Neural cell (in vitro differentiated cells): Measurements from ENCODE around the gene ZBTB5. TPM values are rescaled to one million over a fixed set of nuclear protein-coding genes. Genes with fewer than 3 reads are reported as not detected.

Source experiments
- H2AFZ ChIP-seq: fragments of 200-600, 300-800 bp; sonication (generic), shearing (Covaris generic); 2 replicates; pipeline ENCODE4 v1.6.0; 2014; ENCODE audit warnings: low read depth, mild to moderate bottlenecking, antibody characterized with exemption, low read length, moderate library complexity
- H3F3A ChIP-seq: fragments of 200-600 bp; shearing (Covaris generic); 2 replicates; pipeline ENCODE4 v1.6.1; 2016; ENCODE audit warnings: mild to moderate bottlenecking, moderate library complexity, mixed read lengths, antibody characterized with exemption, low read length; ENCODE audit not compliant: insufficient read depth, poor library complexity, severe bottlenecking
- H3K27ac ChIP-seq: fragments of 200-600, 300-800 bp; sonication (generic), shearing (Covaris generic); 2 replicates; pipeline ENCODE4 v1.5.1; 2014; ENCODE audit warnings: mild to moderate bottlenecking, low read length, moderate library complexity
- H3K27me3 ChIP-seq: fragments of 300-800, 200-600 bp; sonication (generic), shearing (Covaris generic); 2 replicates; pipeline ENCODE4 v1.6.0; 2014; ENCODE audit warnings: mild to moderate bottlenecking, low read depth, low read length, moderate library complexity; ENCODE audit not compliant: insufficient read depth
- H3K36me3 ChIP-seq: fragments of 300-800, 200-600 bp; sonication (generic), shearing (Covaris generic); 2 replicates; pipeline ENCODE4 v1.5.1; 2014; ENCODE audit warnings: mild to moderate bottlenecking, antibody characterized with exemption, low read length, moderate library complexity; ENCODE audit not compliant: insufficient read depth
- H3K4me2 ChIP-seq: fragments of 300-800, 200-600 bp; sonication (generic), shearing (Covaris generic); 2 replicates; pipeline ENCODE4 v1.6.0; 2014; ENCODE audit warnings: mild to moderate bottlenecking, low read length
- H3K4me3 ChIP-seq: fragments of 300-800, 200-600 bp; sonication (generic), shearing (Covaris generic); 2 replicates; pipeline ENCODE4 v1.5.1; 2014; ENCODE audit warnings: mild to moderate bottlenecking, low read length, moderate library complexity
- H3K79me2 ChIP-seq: fragments of 200-600 bp; shearing (Covaris generic); replicated peaks from 2 replicates; pipeline ENCODE4 v1.6.0; 2014; ENCODE audit warnings: mild to moderate bottlenecking, low read length, moderate library complexity; ENCODE audit not compliant: insufficient read depth
- H3K9ac ChIP-seq: fragments of 300-800, 200-600 bp; sonication (generic), shearing (Covaris generic); 2 replicates; pipeline ENCODE4 v1.6.1; 2016; ENCODE audit warnings: mild to moderate bottlenecking, low read length, mixed read lengths
- H3K9me2 ChIP-seq: fragments of 200-600 bp; shearing (Covaris generic); 2 replicates; pipeline ENCODE4 v1.6.1; 2016; ENCODE audit warnings: mild to moderate bottlenecking, low read length, mixed read lengths; ENCODE audit not compliant: insufficient read depth
- H3K9me3 ChIP-seq: fragments of 200-600, 300-800 bp; sonication (generic), shearing (Covaris generic); 2 replicates; pipeline ENCODE4 v1.6.1; 2016; ENCODE audit warnings: mild to moderate bottlenecking, mixed run types, low read length, moderate library complexity, mixed read lengths
- H4K20me1 ChIP-seq: fragments of 200-600 bp; shearing (Covaris generic); 2 replicates; pipeline ENCODE4 v1.6.1; 2016; ENCODE audit warnings: mild to moderate bottlenecking, mixed run types; ENCODE audit not compliant: insufficient read depth
- EP300 ChIP-seq: fragments of 450-650 bp; conservative IDR thresholded peaks from 2 replicates; pipeline ENCODE4 v1.6.1; 2014; ENCODE audit warnings: antibody characterized with exemption, mild to moderate bottlenecking, moderate library complexity; ENCODE audit not compliant: poor library complexity, severe bottlenecking
- EZH2 ChIP-seq: fragments of 200-600, 300-800 bp; shearing (Covaris generic), sonication (generic); IDR thresholded peaks from 2 replicates; pipeline ENCODE4 v1.6.1; 2014; ENCODE audit warnings: antibody characterized with exemption, low read length, borderline replicate concordance, mild to moderate bottlenecking; ENCODE audit not compliant: insufficient read depth, poor library complexity, severe bottlenecking
- MXI1 ChIP-seq: fragments of 450-650 bp; conservative IDR thresholded peaks from 2 replicates; pipeline ENCODE4 v1.6.1; 2014; ENCODE audit warnings: antibody characterized with exemption, mild to moderate bottlenecking; ENCODE audit not compliant: poor library complexity, severe bottlenecking
- POLR2AphosphoS5 ChIP-seq: IDR thresholded peaks from 2 replicates; pipeline ENCODE4 v1.6.1; 2012
- RAD21 ChIP-seq: fragments of 450-650 bp; conservative IDR thresholded peaks from 2 replicates; pipeline ENCODE4 v1.6.1; 2014; ENCODE audit warnings: antibody characterized with exemption, mild to moderate bottlenecking, moderate library complexity
- SMC3 ChIP-seq: fragments of 450-650 bp; conservative IDR thresholded peaks from 2 replicates; pipeline ENCODE4 v1.6.1; 2014; ENCODE audit warnings: antibody characterized with exemption, mild to moderate bottlenecking, moderate library complexity; ENCODE audit not compliant: poor library complexity
- TAF1 ChIP-seq: IDR thresholded peaks from 2 replicates; pipeline ENCODE4 v1.6.1; 2012; ENCODE audit warnings: low read depth
- polyA plus RNA-seq: library from polyadenylated mRNA; depleted of rRNA; stranded (reverse); fragments of >200 nt; gene quantifications from 2 replicates; pipeline ENCODE4 v1.2.3, GENCODE V29; 2014
- TF ChIP-seq, protein P1 (sequence below): fragments of 450-650 bp; IDR thresholded peaks from 2 replicates; pipeline ENCODE4 v1.5.1; 2014; ENCODE audit warnings: antibody characterized with exemption, mild to moderate bottlenecking, moderate library complexity; ENCODE audit not compliant: poor library complexity, severe bottlenecking
- TF ChIP-seq, protein P2 (sequence below): IDR thresholded peaks from 2 replicates; pipeline ENCODE4 v1.6.1; 2012; ENCODE audit warnings: borderline replicate concordance

Gene ZBTB5
- polyA plus RNA-seq, 1 donor from 2014 or later: 21.0 TPM

DNA sequence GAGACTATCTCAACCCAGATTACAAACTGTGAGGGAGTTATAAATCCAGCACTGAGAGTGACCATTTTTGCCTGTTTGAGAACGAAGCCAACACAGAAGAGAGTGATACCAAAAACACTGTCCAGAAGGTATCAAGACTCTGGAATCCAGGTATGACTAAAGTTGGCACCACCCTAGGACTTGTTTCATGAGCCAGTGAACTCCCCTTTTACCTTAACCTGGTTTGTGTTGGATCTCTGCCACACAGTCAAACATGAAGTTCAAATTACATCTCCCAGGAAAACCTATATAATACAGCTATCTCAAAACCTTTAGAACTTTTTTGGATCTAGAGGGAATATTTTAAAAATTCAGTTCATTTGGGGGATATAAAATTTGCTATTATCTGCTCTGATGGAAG lies 11.4 kb downstream of the ZBTB5 start:
- no peaks in the 10 kb centered on the region for H3K27me3 ChIP-seq
- peaks cover 31% of the 10 kb centered on the region for H3K79me2 ChIP-seq
- no peaks in the 10 kb centered on the region for H3K9me3 ChIP-seq
- H2AFZ ChIP-seq: no peak overlapping the region
- H3K27ac ChIP-seq: no peak overlapping the region
- TF ChIP-seq RAD21: no peak
- TF ChIP-seq, protein P1, sequence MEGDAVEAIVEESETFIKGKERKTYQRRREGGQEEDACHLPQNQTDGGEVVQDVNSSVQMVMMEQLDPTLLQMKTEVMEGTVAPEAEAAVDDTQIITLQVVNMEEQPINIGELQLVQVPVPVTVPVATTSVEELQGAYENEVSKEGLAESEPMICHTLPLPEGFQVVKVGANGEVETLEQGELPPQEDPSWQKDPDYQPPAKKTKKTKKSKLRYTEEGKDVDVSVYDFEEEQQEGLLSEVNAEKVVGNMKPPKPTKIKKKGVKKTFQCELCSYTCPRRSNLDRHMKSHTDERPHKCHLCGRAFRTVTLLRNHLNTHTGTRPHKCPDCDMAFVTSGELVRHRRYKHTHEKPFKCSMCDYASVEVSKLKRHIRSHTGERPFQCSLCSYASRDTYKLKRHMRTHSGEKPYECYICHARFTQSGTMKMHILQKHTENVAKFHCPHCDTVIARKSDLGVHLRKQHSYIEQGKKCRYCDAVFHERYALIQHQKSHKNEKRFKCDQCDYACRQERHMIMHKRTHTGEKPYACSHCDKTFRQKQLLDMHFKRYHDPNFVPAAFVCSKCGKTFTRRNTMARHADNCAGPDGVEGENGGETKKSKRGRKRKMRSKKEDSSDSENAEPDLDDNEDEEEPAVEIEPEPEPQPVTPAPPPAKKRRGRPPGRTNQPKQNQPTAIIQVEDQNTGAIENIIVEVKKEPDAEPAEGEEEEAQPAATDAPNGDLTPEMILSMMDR: no peak
- TF ChIP-seq TAF1: no peak
- no peak for TF ChIP-seq EZH2
- TF ChIP-seq MXI1: no peak
- no peak for TF ChIP-seq POLR2AphosphoS5
- TF ChIP-seq EP300: no peak
- TF ChIP-seq, protein P2, sequence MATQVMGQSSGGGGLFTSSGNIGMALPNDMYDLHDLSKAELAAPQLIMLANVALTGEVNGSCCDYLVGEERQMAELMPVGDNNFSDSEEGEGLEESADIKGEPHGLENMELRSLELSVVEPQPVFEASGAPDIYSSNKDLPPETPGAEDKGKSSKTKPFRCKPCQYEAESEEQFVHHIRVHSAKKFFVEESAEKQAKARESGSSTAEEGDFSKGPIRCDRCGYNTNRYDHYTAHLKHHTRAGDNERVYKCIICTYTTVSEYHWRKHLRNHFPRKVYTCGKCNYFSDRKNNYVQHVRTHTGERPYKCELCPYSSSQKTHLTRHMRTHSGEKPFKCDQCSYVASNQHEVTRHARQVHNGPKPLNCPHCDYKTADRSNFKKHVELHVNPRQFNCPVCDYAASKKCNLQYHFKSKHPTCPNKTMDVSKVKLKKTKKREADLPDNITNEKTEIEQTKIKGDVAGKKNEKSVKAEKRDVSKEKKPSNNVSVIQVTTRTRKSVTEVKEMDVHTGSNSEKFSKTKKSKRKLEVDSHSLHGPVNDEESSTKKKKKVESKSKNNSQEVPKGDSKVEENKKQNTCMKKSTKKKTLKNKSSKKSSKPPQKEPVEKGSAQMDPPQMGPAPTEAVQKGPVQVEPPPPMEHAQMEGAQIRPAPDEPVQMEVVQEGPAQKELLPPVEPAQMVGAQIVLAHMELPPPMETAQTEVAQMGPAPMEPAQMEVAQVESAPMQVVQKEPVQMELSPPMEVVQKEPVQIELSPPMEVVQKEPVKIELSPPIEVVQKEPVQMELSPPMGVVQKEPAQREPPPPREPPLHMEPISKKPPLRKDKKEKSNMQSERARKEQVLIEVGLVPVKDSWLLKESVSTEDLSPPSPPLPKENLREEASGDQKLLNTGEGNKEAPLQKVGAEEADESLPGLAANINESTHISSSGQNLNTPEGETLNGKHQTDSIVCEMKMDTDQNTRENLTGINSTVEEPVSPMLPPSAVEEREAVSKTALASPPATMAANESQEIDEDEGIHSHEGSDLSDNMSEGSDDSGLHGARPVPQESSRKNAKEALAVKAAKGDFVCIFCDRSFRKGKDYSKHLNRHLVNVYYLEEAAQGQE: no peak
- no peak for TF ChIP-seq SMC3
- H3K4me3 ChIP-seq: no peak overlapping the region
- no peak overlapping the region for H3K4me2 ChIP-seq
- H3K9ac ChIP-seq: no peak overlapping the region
- no peaks in the 10 kb centered on the region for H3F3A ChIP-seq
- H3K9me2 ChIP-seq: no peaks in the 10 kb centered on the region
- no peaks in the 10 kb centered on the region for H4K20me1 ChIP-seq
- H3K36me3 ChIP-seq: no peaks in the 10 kb centered on the region

DNA sequence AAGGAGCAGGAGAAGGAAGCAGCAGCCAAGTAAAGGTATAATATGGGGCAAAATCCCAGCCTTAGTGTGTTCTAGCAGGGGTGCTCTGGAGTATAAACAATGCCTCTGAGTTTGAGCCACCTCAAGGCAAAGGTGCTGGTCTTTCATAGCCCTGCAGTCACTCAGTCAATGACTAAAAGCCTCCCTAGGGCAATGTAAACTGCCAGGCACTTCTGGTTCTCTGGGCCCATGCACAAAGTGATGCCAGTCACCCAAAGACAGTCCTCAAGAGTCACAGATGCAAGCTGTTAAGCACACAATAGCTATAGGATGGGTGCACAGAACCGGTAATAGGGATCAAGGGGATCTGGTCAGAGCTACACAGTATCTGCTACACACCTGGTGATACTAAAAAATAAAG lies 12.6 kb downstream of the ZBTB5 start:
- no peak overlapping the region for H3K4me3 ChIP-seq
- no peaks in the 10 kb centered on the region for H4K20me1 ChIP-seq
- H3K27me3 ChIP-seq: no peaks in the 10 kb centered on the region
- peaks cover 28% of the 10 kb centered on the region for H3K79me2 ChIP-seq
- no peak overlapping the region for H3K9ac ChIP-seq
- H3K4me2 ChIP-seq: no peak overlapping the region
- no peaks in the 10 kb centered on the region for H3K36me3 ChIP-seq
- no peaks in the 10 kb centered on the region for H3K9me3 ChIP-seq
- no peak overlapping the region for H3K27ac ChIP-seq
- no peaks in the 10 kb centered on the region for H3K9me2 ChIP-seq
- no peak overlapping the region for H2AFZ ChIP-seq
- TF ChIP-seq EP300: no peak
- no peak for TF ChIP-seq EZH2
- no peak for TF ChIP-seq POLR2AphosphoS5
- TF ChIP-seq, protein P1: no peak
- no peak for TF ChIP-seq RAD21
- TF ChIP-seq TAF1: no peak
- no peak for TF ChIP-seq SMC3
- TF ChIP-seq, protein P2: no peak
- no peak for TF ChIP-seq MXI1
- no peaks in the 10 kb centered on the region for H3F3A ChIP-seq
